Stimulated activated effector memory CD8-positive, alpha-beta T cell treated with anti-CD3 and anti-CD28 coated beads, Interleukin-12 subunit alpha, Interleukin-12 subunit beta, amount 100 ng/mL, for 72 hours (primary cell): ENCODE measurements around the gene CTNNA3.

Source experiments
- ATAC-seq: fragments of 150-1000 bp; cut with Tn5 transposase; 2 replicates; pipeline ENCODE4 v1.10.0; 2021
- DNase-seq, 2 donors: peaks; one replicate each; pipeline ENCODE4 v3.0.0; 2021 to 2022; ENCODE audit warnings: low spot score in 2 of 2
- H3K27ac Mint-ChIP-seq: one replicate; pipeline ENCODE4 v1.8.0; 2022; ENCODE audit warnings: mild to moderate bottlenecking, mixed read lengths
- H3K36me3 Mint-ChIP-seq: one replicate; pipeline ENCODE4 v1.8.0; 2022; ENCODE audit warnings: mild to moderate bottlenecking, mixed read lengths
- H3K4me1 Mint-ChIP-seq: one replicate; pipeline ENCODE4 v1.8.0; 2022; ENCODE audit warnings: mixed read lengths
- H3K4me3 Mint-ChIP-seq: one replicate; pipeline ENCODE4 v1.8.0; 2022; ENCODE audit warnings: mild to moderate bottlenecking, mixed read lengths
- H3K9me3 Mint-ChIP-seq: one replicate; pipeline ENCODE4 v1.8.0; 2022; ENCODE audit warnings: mixed read lengths

The CTNNA3 gene

GRCh38 chr10:67520924-67521520, 175.0 kb downstream of the CTNNA3 start:
- ATAC-seq (peak; percentile 78), DNase-seq (no peak)
- H3K27ac Mint-ChIP-seq: no peak overlapping the region
- no peaks in the 10 kb centered on the region for H3K9me3 Mint-ChIP-seq
- H3K4me3 Mint-ChIP-seq: no peak overlapping the region
- H3K36me3 Mint-ChIP-seq: no peaks in the 10 kb centered on the region
- H3K4me1 Mint-ChIP-seq: no peaks in the 10 kb centered on the region

- Mint-ChIP-seq H3K4me3 (no peak overlapping the region), H3K4me1 (no peaks in the 10 kb centered on the region), H3K36me3 (no peaks in the 10 kb centered on the region), H3K27ac (no peak overlapping the region), H3K9me3 (no peaks in the 10 kb centered on the region)
- ATAC-seq (no peak), DNase-seq (no peak)
Observed at GRCh38 chr10:67519434-67519833, 176.6 kb downstream of the CTNNA3 start.

GRCh38 chr10:67518756-67519155, 177.2 kb downstream of the CTNNA3 start:
- no peaks in the 10 kb centered on the region for H3K4me1 Mint-ChIP-seq
- H3K36me3 Mint-ChIP-seq: no peaks in the 10 kb centered on the region
- no peak overlapping the region for H3K4me3 Mint-ChIP-seq
- ATAC-seq (no peak), DNase-seq (no peak)
- no peak overlapping the region for H3K27ac Mint-ChIP-seq
- H3K9me3 Mint-ChIP-seq: no peaks in the 10 kb centered on the region

- Mint-ChIP-seq H3K4me1 (no peaks in the 10 kb centered on the region), H3K27ac (no peak overlapping the region), H3K4me3 (no peak overlapping the region), H3K9me3 (no peaks in the 10 kb centered on the region), H3K36me3 (no peaks in the 10 kb centered on the region)
- ATAC-seq: no peak
- no peak for DNase-seq
Observed at GRCh38 chr10:67518043-67518442, 178.0 kb downstream of the CTNNA3 start.

GRCh38 chr10:67506757-67507091, 189.3 kb downstream of the CTNNA3 start:
- DNase-seq: no peak
- no peaks in the 10 kb centered on the region for H3K36me3 Mint-ChIP-seq
- no peaks in the 10 kb centered on the region for H3K4me1 Mint-ChIP-seq
- ATAC-seq: no peak
- H3K27ac Mint-ChIP-seq: no peak overlapping the region
- peaks cover 2% of the 10 kb centered on the region for H3K9me3 Mint-ChIP-seq
- no peak overlapping the region for H3K4me3 Mint-ChIP-seq

- Mint-ChIP-seq H3K9me3 (peaks cover 5% of the 10 kb centered on the region), H3K4me3 (no peak overlapping the region), H3K4me1 (no peaks in the 10 kb centered on the region), H3K27ac (no peak overlapping the region), H3K36me3 (no peaks in the 10 kb centered on the region)
- DNase-seq (no peak), ATAC-seq (no peak)
Observed at GRCh38 chr10:67506083-67506756, 189.8 kb downstream of the CTNNA3 start.

GRCh38 chr10:67492317-67493019, 203.5 kb downstream of the CTNNA3 start:
- Mint-ChIP-seq H3K27ac (no peak overlapping the region), H3K4me3 (no peak overlapping the region), H3K36me3 (no peaks in the 10 kb centered on the region), H3K9me3 (no peaks in the 10 kb centered on the region), H3K4me1 (no peaks in the 10 kb centered on the region)
- DNase-seq: no peak
- ATAC-seq: no peak

GRCh38 chr10:67487906-67488619, 207.9 kb downstream of the CTNNA3 start:
- Mint-ChIP-seq H3K36me3 (no peaks in the 10 kb centered on the region), H3K9me3 (no peaks in the 10 kb centered on the region), H3K27ac (no peak overlapping the region), H3K4me3 (no peak overlapping the region), H3K4me1 (no peaks in the 10 kb centered on the region)
- DNase-seq (no peak), ATAC-seq (no peak)

GRCh38 chr10:67487199-67487598, 208.8 kb downstream of the CTNNA3 start:
- H3K36me3 Mint-ChIP-seq: no peaks in the 10 kb centered on the region
- no peak overlapping the region for H3K4me3 Mint-ChIP-seq
- no peak overlapping the region for H3K27ac Mint-ChIP-seq
- no peaks in the 10 kb centered on the region for H3K9me3 Mint-ChIP-seq
- ATAC-seq (peak; percentile 52), DNase-seq (no peak)
- H3K4me1 Mint-ChIP-seq: no peaks in the 10 kb centered on the region

- Mint-ChIP-seq H3K4me3 (no peak overlapping the region), H3K4me1 (no peaks in the 10 kb centered on the region), H3K27ac (no peak overlapping the region), H3K9me3 (peaks cover 9% of the 10 kb centered on the region), H3K36me3 (no peaks in the 10 kb centered on the region)
- no peak for ATAC-seq
- no peak for DNase-seq
Observed at GRCh38 chr10:67477868-67478267, 218.1 kb downstream of the CTNNA3 start.

- DNase-seq: no peak
- no peak for ATAC-seq
- Mint-ChIP-seq H3K4me1 (no peaks in the 10 kb centered on the region), H3K9me3 (peaks cover 9% of the 10 kb centered on the region), H3K4me3 (no peak overlapping the region), H3K27ac (no peak overlapping the region), H3K36me3 (no peaks in the 10 kb centered on the region)
Observed at GRCh38 chr10:67476201-67476600, 219.8 kb downstream of the CTNNA3 start.

- no peaks in the 10 kb centered on the region for H3K4me1 Mint-ChIP-seq
- ATAC-seq (no peak), DNase-seq (no peak)
- peaks cover 12% of the 10 kb centered on the region for H3K9me3 Mint-ChIP-seq
- H3K36me3 Mint-ChIP-seq: no peaks in the 10 kb centered on the region
- no peak overlapping the region for H3K27ac Mint-ChIP-seq
- H3K4me3 Mint-ChIP-seq: no peak overlapping the region
Observed at GRCh38 chr10:67473850-67474633, 222.0 kb downstream of the CTNNA3 start.

- H3K4me1 Mint-ChIP-seq: no peaks in the 10 kb centered on the region
- H3K4me3 Mint-ChIP-seq: no peak overlapping the region
- no peak for DNase-seq
- no peaks in the 10 kb centered on the region for H3K36me3 Mint-ChIP-seq
- H3K9me3 Mint-ChIP-seq: peaks cover 3% of the 10 kb centered on the region
- ATAC-seq: no peak
- no peak overlapping the region for H3K27ac Mint-ChIP-seq
Observed at GRCh38 chr10:67471022-67471421, 225.0 kb downstream of the CTNNA3 start.

GRCh38 chr10:67464278-67464677, 231.7 kb downstream of the CTNNA3 start:
- Mint-ChIP-seq H3K36me3 (no peaks in the 10 kb centered on the region), H3K27ac (no peak overlapping the region), H3K4me1 (no peaks in the 10 kb centered on the region), H3K4me3 (no peak overlapping the region), H3K9me3 (no peaks in the 10 kb centered on the region)
- no peak for ATAC-seq
- DNase-seq: no peak

- peaks cover 2% of the 10 kb centered on the region for H3K9me3 Mint-ChIP-seq
- no peaks in the 10 kb centered on the region for H3K36me3 Mint-ChIP-seq
- no peak for ATAC-seq
- no peak for DNase-seq
- H3K4me1 Mint-ChIP-seq: no peaks in the 10 kb centered on the region
- H3K27ac Mint-ChIP-seq: no peak overlapping the region
- no peak overlapping the region for H3K4me3 Mint-ChIP-seq
Observed at GRCh38 chr10:67452892-67453291, 243.1 kb downstream of the CTNNA3 start.
